HG02852 (cell line): Measurements from ENCODE around the gene TBC1D23.
"Not testable (repeated sequence)": the region's sequence is repeated elsewhere in the genome, so short reads cannot be mapped to it uniquely, and the experiment has no call there.

Experiments used
- ATAC-seq: cut with Tn5 transposase; IDR thresholded peaks from one replicate; pipeline ENCODE4 v1.9.1; 2021; ENCODE audit warnings: mild to moderate bottlenecking, moderate library complexity; ENCODE audit not compliant: unreplicated experiment

Gene TBC1D23

DNA sequence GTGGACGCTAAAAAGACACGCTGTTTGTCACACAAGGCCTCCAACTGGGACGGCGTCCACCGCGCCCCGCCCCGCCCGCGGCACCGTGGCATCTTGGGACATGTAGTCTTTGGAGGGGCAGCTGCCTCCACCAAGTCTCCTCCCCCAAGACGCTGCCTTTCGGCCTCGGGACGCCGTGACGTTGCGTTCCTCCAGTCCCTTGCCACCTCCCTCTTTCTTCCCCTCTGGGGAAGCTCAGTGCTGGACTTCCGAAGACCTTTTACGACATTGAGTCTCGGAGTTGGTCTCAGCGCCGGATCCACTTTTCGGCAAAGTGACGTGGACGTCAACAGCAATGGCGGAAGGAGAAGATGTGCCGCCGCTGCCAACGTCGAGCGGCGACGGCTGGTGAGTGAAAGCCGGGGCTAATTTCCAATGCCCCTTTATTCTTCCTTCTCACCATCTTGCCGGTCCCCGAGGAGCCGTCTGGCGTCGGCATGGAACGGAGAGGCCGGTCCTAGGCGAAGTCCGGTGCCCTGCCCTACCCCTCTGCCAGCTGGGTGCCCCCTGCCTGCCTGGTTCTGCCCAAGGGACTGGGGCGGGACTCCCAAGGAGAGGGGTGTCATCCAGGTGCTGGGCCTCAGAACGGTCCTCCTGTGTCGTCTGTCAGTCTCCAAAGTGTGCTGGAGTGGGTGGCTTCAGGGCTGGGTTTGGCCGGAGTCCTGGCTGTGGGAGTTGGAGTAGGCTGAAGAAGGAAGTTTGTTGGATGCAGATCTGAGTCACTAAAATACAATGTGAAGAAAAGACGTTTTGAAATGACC is at the start of gene TBC1D23:
Gene TBC1D23 (plus strand): TSS at position 308 of the 800 bp plus-strand sequence. CDS start 27 bp downstream, at position 335.
- ATAC-seq, result peak; percentile 100

- no peak for ATAC-seq
Measured at GRCh38 chr3:100213891-100214573, 46.8 kb upstream of the TBC1D23 start.

GRCh38 chr3:100214574-100214964 is 46.2 kb upstream of the TBC1D23 start:
- no peak for ATAC-seq

GRCh38 chr3:100216713-100217112 is 44.1 kb upstream of the TBC1D23 start:
- ATAC-seq, result no peak

DNA sequence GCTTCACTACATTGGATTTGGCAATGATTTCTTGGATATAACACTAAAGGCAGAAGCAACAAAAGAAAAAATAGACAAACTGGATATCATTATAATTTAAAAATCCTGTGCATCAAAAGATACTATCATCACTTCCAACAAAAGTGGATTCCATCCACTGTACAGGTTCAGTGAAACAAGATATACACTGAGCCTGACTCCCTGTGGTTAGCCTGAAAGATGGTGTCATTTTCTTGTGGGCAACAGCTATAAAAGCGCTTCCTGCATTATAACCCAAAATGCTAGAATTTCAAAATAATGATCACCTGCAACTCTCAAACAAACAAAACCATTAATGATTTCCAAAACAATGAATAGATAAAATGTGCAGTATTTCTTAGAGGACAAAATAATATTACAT is 39.6 kb upstream of the TBC1D23 start:
- no peak for ATAC-seq

GRCh38 chr3:100225193-100225592 is 35.6 kb upstream of the TBC1D23 start:
- no peak for ATAC-seq

GRCh38 chr3:100225883-100226282 is 34.9 kb upstream of the TBC1D23 start:
- ATAC-seq, result no peak

DNA sequence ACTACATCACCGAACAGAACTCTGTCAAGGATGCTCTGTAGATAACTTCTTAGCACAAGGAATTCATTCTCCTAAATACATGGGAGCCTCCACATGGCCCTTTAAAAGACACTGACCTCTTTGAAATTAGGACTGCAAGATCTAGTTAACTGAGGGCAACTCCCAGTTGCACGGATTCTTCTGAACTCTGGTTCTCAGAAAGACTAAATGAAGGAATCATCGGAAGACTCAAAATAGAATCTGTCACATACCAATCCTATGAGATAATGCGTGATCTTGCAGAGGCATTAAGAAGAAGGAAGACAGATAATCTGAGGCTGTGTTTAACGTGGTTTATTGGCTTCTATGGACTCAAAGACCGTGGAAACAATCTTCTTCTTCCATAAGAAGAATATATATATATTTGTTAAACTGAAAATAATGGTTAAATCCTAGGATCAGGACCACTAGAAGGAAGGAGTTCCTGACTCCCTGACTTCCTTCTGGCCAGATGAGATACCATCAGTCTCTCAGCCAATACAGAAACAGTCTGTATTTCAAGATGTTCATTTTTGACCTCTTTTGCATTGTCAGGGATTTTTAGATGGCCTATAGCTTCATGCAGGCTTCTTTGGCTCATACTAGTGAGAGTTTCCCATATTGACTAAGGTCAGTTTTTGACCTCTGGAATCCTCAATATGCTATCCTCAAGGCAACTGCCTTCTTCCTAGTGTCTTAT is 33.9 kb upstream of the TBC1D23 start:
- no peak for ATAC-seq

DNA sequence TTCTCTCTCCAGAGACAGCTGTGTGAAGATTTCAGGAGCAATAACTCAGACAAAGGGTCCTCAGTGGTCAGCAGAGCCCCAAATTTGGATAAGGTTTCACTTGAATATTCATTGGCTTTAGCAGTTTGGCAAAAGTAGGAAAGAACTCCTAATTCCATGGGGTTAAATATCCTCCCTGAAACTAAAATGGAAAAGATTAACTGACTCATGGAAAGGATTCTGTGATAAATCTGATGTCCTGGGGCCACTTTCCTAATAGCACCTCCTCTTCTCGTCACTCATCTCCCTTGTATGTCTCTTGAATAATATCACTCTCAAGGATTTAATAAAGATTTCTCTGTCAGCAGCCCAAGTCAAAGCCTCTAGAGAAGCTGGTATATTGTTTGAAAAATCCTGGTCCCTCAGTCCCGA is 33.3 kb upstream of the TBC1D23 start:
- no peak for ATAC-seq

- ATAC-seq, result no peak
Measured at GRCh38 chr3:100228247-100228646, 32.5 kb upstream of the TBC1D23 start.

DNA sequence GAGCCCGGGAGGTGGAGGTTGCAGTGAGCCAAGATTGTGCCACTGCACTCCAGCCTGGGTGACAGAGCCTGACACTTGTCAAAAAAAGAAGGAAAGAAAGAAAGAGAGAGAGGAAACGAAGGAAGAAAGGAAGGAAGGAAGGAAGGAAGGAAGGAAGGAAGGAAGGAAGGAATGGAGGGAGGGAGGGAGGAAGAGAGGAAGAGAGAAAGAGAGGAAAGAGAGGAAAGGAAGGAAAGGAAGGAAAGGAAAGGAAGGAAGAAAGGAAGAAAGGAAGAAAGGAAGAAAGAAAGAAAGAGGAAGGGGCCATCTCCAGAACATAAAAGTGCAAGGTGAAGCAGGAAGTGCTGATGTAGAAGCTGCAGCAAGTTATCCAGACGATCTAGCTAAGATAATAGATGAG is 31.6 kb upstream of the TBC1D23 start:
- ATAC-seq, result not testable (repeated sequence)

DNA sequence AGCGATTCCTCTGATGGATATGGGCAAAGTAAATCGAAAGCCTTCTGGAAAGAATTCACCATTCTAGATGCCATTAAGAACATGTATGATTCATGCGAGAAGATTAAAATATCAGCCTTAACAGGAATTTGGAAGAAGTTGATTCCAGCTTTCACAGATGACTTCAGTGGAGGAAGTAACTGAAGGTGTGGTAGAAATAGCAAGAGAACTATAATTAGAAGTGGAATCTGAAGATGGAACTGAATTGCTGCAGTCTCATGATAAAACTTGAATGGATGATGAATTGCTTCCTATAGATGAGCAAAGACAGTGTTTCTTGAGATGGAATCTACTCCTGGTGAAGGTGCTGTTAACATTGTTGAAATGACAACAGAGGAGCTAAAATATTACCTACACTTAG is 30.1 kb upstream of the TBC1D23 start:
- no peak for ATAC-seq

GRCh38 chr3:100231668-100232067 is 29.1 kb upstream of the TBC1D23 start:
- no peak for ATAC-seq

DNA sequence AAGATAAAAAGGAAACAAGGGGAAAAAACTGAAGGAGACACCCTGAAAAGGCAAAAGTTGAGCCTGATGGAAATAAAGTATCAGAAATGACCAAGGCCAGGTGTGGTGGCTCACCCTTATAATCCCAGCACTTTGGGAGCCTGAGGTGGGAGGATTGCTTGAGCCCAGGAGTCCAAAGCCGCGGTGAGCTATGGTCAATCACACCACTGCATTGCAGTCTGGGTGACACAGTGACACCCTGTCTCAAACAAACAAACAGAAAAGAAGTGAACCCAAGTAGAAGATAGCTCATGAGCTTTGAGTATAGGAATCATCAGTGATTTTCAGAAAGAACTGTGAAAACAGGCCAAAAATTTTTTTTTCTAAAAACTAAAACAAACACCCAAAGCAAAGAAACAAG is 26.4 kb upstream of the TBC1D23 start:
- no peak for ATAC-seq

DNA sequence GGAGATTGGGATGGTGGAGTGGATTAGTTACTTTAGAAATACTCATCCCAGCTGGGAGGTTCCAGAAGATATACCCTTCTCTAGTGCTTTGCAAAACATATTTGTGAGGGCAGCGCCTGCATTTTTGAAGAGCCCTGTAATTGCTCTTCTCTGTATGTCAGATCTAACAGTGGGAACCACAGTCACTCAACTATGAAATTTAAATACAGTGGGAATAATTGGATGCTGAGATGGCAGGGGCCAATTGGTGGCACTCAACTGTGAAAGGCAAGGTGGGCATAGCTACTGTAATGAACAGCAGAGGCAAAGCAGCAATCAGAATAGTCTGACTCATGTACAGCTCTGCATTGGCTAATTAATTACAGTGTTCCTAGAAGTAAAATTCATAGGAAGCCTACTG is 22.2 kb upstream of the TBC1D23 start:
- ATAC-seq, result no peak

DNA sequence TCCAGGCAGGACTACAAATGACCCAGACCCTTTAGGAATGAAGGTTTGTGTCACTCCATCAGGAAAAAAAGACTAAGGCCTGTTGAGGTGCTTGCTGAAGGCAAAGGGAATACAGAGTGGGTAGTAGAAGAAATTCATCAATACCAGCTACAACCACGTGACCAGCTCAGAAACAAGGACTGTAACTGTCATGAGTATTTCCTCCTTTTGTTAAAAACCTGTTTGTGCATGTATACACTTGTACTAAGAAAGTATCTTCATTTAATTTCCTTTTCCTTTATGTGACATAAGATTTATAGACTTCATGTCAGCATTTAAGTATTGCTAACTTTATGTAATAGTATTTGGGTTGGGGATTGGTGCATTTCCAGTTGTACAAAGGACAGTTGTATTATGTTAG is 18.3 kb upstream of the TBC1D23 start:
- not testable (repeated sequence) for ATAC-seq

DNA sequence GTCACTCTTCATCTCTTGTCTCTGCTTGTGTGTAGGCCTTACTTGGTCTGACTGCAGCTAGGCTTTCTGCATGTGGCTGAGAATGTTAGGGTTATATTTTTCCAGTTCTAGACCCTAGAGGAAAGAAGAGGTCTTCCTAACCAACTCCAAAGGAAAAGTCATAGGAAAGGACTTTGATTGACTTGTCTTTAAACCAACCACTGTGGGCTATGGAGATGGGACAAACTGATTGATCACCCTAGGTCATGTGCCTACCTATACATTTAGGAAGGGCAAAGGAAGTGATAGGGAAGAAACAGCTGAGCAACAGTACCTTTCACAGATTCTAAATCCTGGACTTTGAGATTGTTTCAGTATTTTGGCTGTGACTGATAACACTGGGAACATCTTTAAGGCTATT is 16.5 kb upstream of the TBC1D23 start:
- ATAC-seq, result no peak

DNA sequence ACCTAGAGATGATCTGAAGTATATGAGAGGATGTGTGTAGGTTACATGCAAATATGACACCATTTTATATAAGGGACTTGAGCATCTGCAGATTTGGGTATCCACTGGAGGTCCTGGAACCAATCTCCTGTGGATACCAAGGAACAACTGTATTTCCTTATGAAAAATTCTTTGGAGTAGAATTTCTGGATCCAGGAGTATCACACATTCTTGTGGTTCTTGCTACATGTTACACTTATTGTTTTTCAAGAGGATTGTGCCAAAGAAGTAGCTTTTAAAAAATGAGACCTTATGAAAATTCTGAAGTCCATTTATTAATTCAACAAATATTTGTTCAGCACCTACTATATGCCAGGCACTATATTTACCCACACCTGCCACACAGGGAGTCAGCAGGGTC is 15.7 kb upstream of the TBC1D23 start:
- ATAC-seq, result no peak

GRCh38 chr3:100245927-100246326 is 14.9 kb upstream of the TBC1D23 start:
- no peak for ATAC-seq

- no peak for ATAC-seq
Measured at GRCh38 chr3:100246999-100247398, 13.8 kb upstream of the TBC1D23 start.

GRCh38 chr3:100252001-100252400 is 8.8 kb upstream of the TBC1D23 start:
- no peak for ATAC-seq
